TTC549 (cell line): Measurements from ENCODE around the gene IRS1.

Source experiments
- FAIRE-seq: peaks from 2 replicates; lab custom pipeline; 2012; peaks lifted over from hg19 to GRCh38; lab: Jason Lieb, UNC

IRS1 gene

GRCh38 chr2:226790011-226790410 lies 9.6 kb downstream of the IRS1 start:
- FAIRE-seq: no peak

GRCh38 chr2:226788881-226789490 lies 10.6 kb downstream of the IRS1 start:
- FAIRE-seq: no peak

- no peak for FAIRE-seq
Observed at GRCh38 chr2:226788064-226788463, 11.6 kb downstream of the IRS1 start.

- no peak for FAIRE-seq
Observed at GRCh38 chr2:226783885-226784284, 15.7 kb downstream of the IRS1 start.

GRCh38 chr2:226782092-226782713 lies 17.4 kb downstream of the IRS1 start:
- no peak for FAIRE-seq

GRCh38 chr2:226780431-226780830 lies 19.2 kb downstream of the IRS1 start:
- FAIRE-seq: no peak

GRCh38 chr2:226777611-226778010 lies 22.0 kb downstream of the IRS1 start:
- no peak for FAIRE-seq

- no peak for FAIRE-seq
Observed at GRCh38 chr2:226776104-226776503, 23.5 kb downstream of the IRS1 start.

- FAIRE-seq: no peak
Observed at GRCh38 chr2:226775032-226775509, 24.5 kb downstream of the IRS1 start.

GRCh38 chr2:226773291-226773690 lies 26.3 kb downstream of the IRS1 start:
- no peak for FAIRE-seq

GRCh38 chr2:226772389-226773179 lies 27.0 kb downstream of the IRS1 start:
- FAIRE-seq: no peak

GRCh38 chr2:226771067-226771466 lies 28.6 kb downstream of the IRS1 start:
- FAIRE-seq: no peak

GRCh38 chr2:226767056-226767813 lies 32.4 kb downstream of the IRS1 start:
- no peak for FAIRE-seq

GRCh38 chr2:226766352-226767055 lies 33.1 kb downstream of the IRS1 start:
- no peak for FAIRE-seq

- no peak for FAIRE-seq
Observed at GRCh38 chr2:226763320-226763719, 36.3 kb downstream of the IRS1 start.

- FAIRE-seq: no peak
Observed at GRCh38 chr2:226761195-226761583, 38.4 kb downstream of the IRS1 start.

- no peak for FAIRE-seq
Observed at GRCh38 chr2:226760412-226761194, 39.0 kb downstream of the IRS1 start.

GRCh38 chr2:226759768-226760167 lies 39.9 kb downstream of the IRS1 start:
- no peak for FAIRE-seq

- FAIRE-seq: no peak
Observed at GRCh38 chr2:226758921-226759640, 40.5 kb downstream of the IRS1 start.

GRCh38 chr2:226756131-226756530 lies 43.5 kb downstream of the IRS1 start:
- FAIRE-seq: no peak
